Retinal pigment epithelial cell (primary cell): ENCODE results near the gene NHEJ1.
A peak's percentile ranks its signal among the peaks of the same experiment; 100 is the strongest.

Experiments
- DNase-seq: peaks from one replicate; pipeline ENCODE4 v3.0.0-alpha.2; 2010; ENCODE audit warnings: low read depth
- H3K4me3 ChIP-seq: 2 replicates; pipeline ENCODE4 v1.5.1; 2011; ENCODE audit warnings: mild to moderate bottlenecking, low read length, control low read depth, moderate library complexity
- TF ChIP-seq, protein P1 (sequence below): conservative IDR thresholded peaks from 2 replicates; pipeline ENCODE4 v1.5.1; 2011; ENCODE audit warnings: low read depth, low read length, control low read depth, inconsistent platforms

NHEJ1 gene

DNA sequence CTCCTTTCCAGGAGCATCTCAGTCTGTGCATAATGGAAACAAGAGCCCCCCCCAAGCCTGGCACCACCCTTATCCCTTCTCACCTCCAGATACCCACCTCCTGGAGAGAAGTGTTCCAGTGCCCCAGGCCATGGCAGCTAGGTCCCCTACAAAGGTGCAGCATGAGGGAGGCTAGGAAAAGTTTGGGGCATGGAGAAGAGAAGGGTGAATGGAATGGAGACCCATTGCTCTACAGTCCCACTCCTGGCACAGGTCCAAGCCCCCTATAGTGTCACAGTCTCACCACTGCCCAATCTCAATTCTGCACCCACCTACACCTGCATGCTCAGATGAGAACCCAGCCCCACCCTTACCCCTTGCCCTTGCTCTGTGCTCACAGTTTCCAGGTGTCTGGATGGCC, 8.3 kb upstream of the NHEJ1 start:
- no peak overlapping the region for H3K4me3 ChIP-seq
- no peak for DNase-seq
- TF ChIP-seq, protein P1, sequence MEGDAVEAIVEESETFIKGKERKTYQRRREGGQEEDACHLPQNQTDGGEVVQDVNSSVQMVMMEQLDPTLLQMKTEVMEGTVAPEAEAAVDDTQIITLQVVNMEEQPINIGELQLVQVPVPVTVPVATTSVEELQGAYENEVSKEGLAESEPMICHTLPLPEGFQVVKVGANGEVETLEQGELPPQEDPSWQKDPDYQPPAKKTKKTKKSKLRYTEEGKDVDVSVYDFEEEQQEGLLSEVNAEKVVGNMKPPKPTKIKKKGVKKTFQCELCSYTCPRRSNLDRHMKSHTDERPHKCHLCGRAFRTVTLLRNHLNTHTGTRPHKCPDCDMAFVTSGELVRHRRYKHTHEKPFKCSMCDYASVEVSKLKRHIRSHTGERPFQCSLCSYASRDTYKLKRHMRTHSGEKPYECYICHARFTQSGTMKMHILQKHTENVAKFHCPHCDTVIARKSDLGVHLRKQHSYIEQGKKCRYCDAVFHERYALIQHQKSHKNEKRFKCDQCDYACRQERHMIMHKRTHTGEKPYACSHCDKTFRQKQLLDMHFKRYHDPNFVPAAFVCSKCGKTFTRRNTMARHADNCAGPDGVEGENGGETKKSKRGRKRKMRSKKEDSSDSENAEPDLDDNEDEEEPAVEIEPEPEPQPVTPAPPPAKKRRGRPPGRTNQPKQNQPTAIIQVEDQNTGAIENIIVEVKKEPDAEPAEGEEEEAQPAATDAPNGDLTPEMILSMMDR: no peak

DNA sequence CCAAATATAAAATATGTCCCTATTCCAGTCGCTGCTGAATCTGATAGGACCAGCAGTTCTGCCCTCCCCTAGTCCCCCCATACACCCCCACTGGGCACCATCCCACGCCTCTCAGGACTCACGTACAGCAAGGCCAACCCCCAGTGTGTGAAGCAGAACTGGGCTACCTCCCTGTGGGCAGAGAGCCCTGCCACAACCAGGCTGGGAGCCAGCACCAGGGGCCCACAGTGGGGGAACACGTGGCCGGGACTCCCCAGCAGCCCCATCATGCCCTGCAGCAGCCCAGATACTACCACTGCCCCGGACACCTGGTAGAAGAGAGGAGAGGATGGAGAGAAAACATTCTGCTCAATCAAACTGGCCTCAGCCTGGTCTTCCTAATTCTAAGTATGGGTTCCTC, 7.9 kb upstream of the NHEJ1 start:
- TF ChIP-seq, protein P1: no peak
- DNase-seq: no peak
- H3K4me3 ChIP-seq: no peak overlapping the region

DNA sequence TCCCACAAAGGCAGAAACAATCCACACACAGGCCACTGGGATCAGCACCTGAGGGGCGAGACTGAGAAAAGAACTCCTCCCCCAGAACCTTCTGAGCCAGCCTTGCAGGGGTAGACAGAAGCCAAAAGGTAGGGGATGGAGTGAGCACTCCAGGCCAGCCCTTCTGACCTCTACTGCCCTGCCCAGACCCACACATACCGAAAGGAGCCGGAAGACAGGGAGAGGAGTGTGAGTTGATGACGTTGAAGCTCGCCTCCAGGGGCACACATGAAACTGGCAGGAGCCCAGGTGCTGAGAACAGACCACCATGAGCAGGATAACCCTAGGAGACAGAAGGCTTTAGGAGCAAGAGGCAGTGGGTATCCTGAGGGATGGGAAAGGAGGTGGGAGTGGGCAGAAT, 7.4 kb upstream of the NHEJ1 start:
- DNase-seq: no peak
- H3K4me3 ChIP-seq: no peak overlapping the region
- TF ChIP-seq, protein P1: no peak

DNA sequence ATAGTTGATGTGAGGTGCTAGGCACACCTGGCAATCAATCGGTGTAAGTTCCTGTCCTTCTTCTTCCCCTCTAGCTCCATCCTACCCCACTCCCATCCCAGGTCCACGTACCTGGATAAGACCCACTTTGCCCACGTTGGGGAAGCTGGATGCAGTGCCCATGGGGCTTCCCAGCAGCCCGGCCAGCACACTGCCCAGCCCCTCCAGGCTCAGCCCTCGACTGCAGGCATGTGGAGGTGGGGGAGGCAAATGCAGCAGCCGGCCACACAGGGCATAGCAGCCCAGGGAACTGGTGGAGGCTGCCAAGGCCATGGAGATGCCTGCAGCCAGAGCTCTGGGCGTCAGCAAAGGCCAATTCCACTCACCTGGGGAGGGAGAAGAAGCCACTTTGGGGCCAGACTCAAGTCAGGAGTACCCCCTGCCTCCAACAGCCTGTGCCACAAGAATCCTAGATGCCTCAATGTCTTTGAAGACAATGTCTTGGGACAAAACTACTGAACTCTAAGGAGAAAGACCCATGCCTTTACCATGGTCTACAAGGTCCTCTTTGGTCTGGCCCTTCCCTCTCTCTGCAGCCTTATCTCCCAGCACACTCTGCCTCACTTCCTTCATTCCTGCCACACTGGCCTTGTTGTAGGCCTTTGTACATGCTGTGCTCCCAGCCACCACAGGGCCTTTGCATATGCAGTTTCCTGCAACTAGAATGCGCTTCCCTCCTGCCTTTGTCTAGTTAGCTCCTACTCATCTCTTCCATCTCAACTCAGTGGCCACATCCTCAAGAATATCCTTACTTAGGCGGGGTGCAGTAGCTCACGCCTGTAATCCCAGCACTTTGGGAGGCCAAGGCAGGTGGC, 4.7 kb upstream of the NHEJ1 start:
- no peak for DNase-seq
- TF ChIP-seq, protein P1: no peak
- H3K4me3 ChIP-seq: no peak overlapping the region

DNA sequence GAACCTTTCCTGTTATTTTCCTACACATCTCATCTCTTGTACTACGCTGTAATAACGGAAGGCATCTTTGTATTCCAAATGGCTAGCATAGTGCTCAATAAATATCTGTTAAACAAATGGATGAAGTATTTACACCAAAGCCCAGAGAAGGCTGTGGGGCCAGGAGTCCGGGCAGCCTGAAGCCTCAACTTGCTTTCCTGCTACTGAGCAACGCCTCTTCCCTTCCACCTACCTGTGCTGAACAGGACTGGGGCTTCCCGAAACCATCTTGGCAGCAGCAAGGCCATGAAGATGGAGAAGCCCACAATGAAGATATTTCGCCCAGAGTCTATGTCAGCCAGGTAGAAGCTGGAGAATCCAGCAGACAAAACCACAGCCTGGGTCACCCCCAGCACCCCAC, 2.5 kb upstream of the NHEJ1 start:
- no peak for DNase-seq
- TF ChIP-seq, protein P1: no peak
- no peak overlapping the region for H3K4me3 ChIP-seq

DNA sequence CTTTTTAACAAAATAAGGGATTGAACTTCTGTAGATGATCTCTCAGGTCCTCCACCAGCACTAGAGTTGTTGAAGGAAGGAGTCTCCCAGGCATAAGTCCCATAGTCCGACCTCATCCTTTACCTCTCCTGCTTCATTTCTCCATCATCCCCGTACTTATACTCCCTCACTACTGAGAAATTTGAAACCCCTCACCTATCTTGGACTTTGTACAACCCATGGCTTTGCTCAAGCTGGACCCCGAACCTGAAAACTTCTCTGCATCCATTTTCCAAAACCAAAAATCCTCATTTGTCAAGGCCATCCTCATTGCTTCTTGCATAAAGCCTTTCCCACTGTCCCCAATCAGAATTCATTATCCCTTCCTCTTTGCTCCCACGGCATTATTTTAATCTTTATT, 482 bp upstream of the NHEJ1 start:
- TF ChIP-seq, protein P1: no peak
- DNase-seq: no peak
- H3K4me3 ChIP-seq: peak overlapping the region; percentile 72

DNA sequence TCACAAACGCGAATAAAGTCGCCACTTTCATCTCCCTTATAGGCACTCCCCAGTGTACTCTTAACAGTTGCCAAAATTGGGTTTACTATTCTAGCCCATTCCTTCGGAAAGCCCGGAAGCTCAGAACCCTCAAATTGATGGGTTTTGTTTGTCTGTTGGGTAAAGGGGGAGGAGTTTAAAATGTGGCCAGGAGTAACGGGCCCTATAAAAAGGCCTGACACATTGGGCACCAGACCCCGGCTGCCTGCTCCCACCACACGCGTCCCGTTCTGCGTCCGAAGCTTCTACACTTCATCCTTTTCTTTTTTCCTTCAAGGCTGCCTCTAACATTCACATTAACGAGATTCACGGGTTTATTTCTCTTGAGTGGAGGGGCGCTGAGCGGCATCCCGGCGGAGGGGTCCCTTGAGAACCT, 837 bp downstream of the NHEJ1 start:
- TF ChIP-seq, protein P1: no peak
- peak overlapping the region; percentile 72 for H3K4me3 ChIP-seq
- no peak for DNase-seq
